Measurements from ENCODE around the gene DUSP10.

DUSP10 gene

GRCh38 chr1:221778535-221779142 is 36.8 kb upstream of the DUSP10 start:
- H3K79me2 ChIP-seq (ENCODE audit: control insufficient read depth, insufficient read depth, low read length, unreplicated experiment) = no peaks in the 10 kb centered on the region
- H2AFZ ChIP-seq (ENCODE audit: low read length, unreplicated experiment) = no peak overlapping the region
- no peaks in the 10 kb centered on the region for H3K4me1 ChIP-seq (ENCODE audit: control insufficient read depth, insufficient read depth, low read length, unreplicated experiment)
- no peaks in the 10 kb centered on the region for H3K36me3 ChIP-seq (ENCODE audit: insufficient read depth, low read length)
- H3K27ac ChIP-seq (ENCODE audit: low read depth, low read length) = no peak overlapping the region
- H3K4me3 ChIP-seq (ENCODE audit: low read depth, low read length) = no peak overlapping the region
- no peaks in the 10 kb centered on the region for H3K27me3 ChIP-seq (ENCODE audit: insufficient read depth, low read length)

- no peaks in the 10 kb centered on the region for H3K36me3 ChIP-seq (ENCODE audit: insufficient read depth, low read length)
- H2AFZ ChIP-seq (ENCODE audit: low read length, unreplicated experiment) = no peak overlapping the region
- no peaks in the 10 kb centered on the region for H3K27me3 ChIP-seq (ENCODE audit: insufficient read depth, low read length)
- no peaks in the 10 kb centered on the region for H3K79me2 ChIP-seq (ENCODE audit: control insufficient read depth, insufficient read depth, low read length, unreplicated experiment)
- no peak overlapping the region for H3K27ac ChIP-seq (ENCODE audit: low read depth, low read length)
- no peaks in the 10 kb centered on the region for H3K4me1 ChIP-seq (ENCODE audit: control insufficient read depth, insufficient read depth, low read length, unreplicated experiment)
- H3K4me3 ChIP-seq (ENCODE audit: low read depth, low read length) = no peak overlapping the region
Measured at GRCh38 chr1:221778125-221778524, 36.2 kb upstream of the DUSP10 start.

GRCh38 chr1:221777431-221778072 is 35.7 kb upstream of the DUSP10 start:
- Histone ChIP-seq H2AFZ (ENCODE audit: low read length, unreplicated experiment) (no peak overlapping the region), H3K79me2 (ENCODE audit: control insufficient read depth, insufficient read depth, low read length, unreplicated experiment) (no peaks in the 10 kb centered on the region), H3K27ac (ENCODE audit: low read depth, low read length) (no peak overlapping the region), H3K4me1 (ENCODE audit: control insufficient read depth, insufficient read depth, low read length, unreplicated experiment) (no peaks in the 10 kb centered on the region), H3K27me3 (ENCODE audit: insufficient read depth, low read length) (no peaks in the 10 kb centered on the region), H3K4me3 (ENCODE audit: low read depth, low read length) (no peak overlapping the region), H3K36me3 (ENCODE audit: insufficient read depth, low read length) (no peaks in the 10 kb centered on the region)

DNA sequence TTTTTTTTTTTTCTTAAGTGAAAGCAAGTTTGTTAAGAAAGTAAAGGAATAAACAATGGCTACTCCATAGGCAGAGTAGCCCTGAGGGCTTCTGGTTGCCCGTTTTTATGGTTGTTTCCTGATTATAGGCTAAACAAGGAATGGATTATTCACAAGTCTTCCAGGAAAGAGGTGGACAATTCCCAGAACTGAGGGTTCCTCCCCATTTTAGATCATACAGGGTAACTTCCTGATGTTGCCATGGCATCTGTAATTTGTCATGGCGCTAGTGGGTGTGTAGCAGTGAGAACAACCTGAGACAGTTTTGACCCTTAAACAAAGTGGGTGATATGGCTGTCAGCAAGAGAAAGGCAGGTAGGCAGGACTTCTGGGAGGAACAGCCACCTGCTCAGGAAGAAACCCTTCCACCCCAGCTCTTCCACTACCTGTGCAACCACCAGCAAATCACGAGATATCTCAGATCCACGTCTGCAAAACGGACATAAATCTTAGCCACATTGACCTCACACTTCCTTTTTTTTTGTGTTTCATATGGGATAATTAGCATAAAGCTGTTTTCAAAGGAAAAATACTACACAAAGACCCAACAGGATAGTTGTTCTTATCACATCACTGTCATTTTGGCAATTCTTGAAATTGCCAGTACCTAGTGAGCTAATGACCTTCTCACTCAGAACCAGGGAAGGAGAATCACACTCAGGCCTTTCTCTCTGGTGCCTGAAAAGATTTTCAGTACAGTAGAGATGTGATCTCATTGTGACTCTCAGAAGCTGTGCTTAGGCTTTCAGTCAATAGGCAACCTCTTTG is 34.8 kb upstream of the DUSP10 start:
- H2AFZ ChIP-seq (ENCODE audit: low read length, unreplicated experiment) = no peak overlapping the region
- peaks cover 7% of the 10 kb centered on the region for H3K4me1 ChIP-seq (ENCODE audit: control insufficient read depth, insufficient read depth, low read length, unreplicated experiment)
- no peaks in the 10 kb centered on the region for H3K79me2 ChIP-seq (ENCODE audit: control insufficient read depth, insufficient read depth, low read length, unreplicated experiment)
- H3K27ac ChIP-seq (ENCODE audit: low read depth, low read length) = no peak overlapping the region
- no peaks in the 10 kb centered on the region for H3K36me3 ChIP-seq (ENCODE audit: insufficient read depth, low read length)
- H3K27me3 ChIP-seq (ENCODE audit: insufficient read depth, low read length) = no peaks in the 10 kb centered on the region
- no peak overlapping the region for H3K4me3 ChIP-seq (ENCODE audit: low read depth, low read length)

- Histone ChIP-seq H3K27ac (ENCODE audit: low read depth, low read length) (no peak overlapping the region), H3K4me3 (ENCODE audit: low read depth, low read length) (no peak overlapping the region)
Measured at GRCh38 chr1:221775206-221775605, 33.3 kb upstream of the DUSP10 start.

GRCh38 chr1:221774054-221774842 is 32.4 kb upstream of the DUSP10 start:
- Histone ChIP-seq H3K4me1 (ENCODE audit: control insufficient read depth, insufficient read depth, low read length, unreplicated experiment) (peaks cover 8% of the 10 kb centered on the region), H3K79me2 (ENCODE audit: control insufficient read depth, insufficient read depth, low read length, unreplicated experiment) (no peaks in the 10 kb centered on the region), H3K27me3 (ENCODE audit: insufficient read depth, low read length) (no peaks in the 10 kb centered on the region), H2AFZ (ENCODE audit: low read length, unreplicated experiment) (peak overlapping the region; percentile 3), H3K27ac (ENCODE audit: low read depth, low read length) (no peak overlapping the region), H3K4me3 (ENCODE audit: low read depth, low read length) (no peak overlapping the region), H3K36me3 (ENCODE audit: insufficient read depth, low read length) (no peaks in the 10 kb centered on the region)

More at GRCh38 chr1:221775206-221775605, 33.3 kb upstream of the DUSP10 start:
- Histone ChIP-seq H3K79me2 (ENCODE audit: control insufficient read depth, insufficient read depth, low read length, unreplicated experiment) (no peaks in the 10 kb centered on the region), H3K27me3 (ENCODE audit: insufficient read depth, low read length) (no peaks in the 10 kb centered on the region), H3K36me3 (ENCODE audit: insufficient read depth, low read length) (no peaks in the 10 kb centered on the region), H3K4me1 (ENCODE audit: control insufficient read depth, insufficient read depth, low read length, unreplicated experiment) (peaks cover 8% of the 10 kb centered on the region), H2AFZ (ENCODE audit: low read length, unreplicated experiment) (no peak overlapping the region)

- H3K4me3 ChIP-seq (ENCODE audit: low read depth, low read length) = no peak overlapping the region
- H3K27ac ChIP-seq (ENCODE audit: low read depth, low read length) = no peak overlapping the region
- no peaks in the 10 kb centered on the region for H3K36me3 ChIP-seq (ENCODE audit: insufficient read depth, low read length)
- H3K27me3 ChIP-seq (ENCODE audit: insufficient read depth, low read length) = no peaks in the 10 kb centered on the region
- no peak overlapping the region for H2AFZ ChIP-seq (ENCODE audit: low read length, unreplicated experiment)
- H3K79me2 ChIP-seq (ENCODE audit: control insufficient read depth, insufficient read depth, low read length, unreplicated experiment) = no peaks in the 10 kb centered on the region
- peaks cover 8% of the 10 kb centered on the region for H3K4me1 ChIP-seq (ENCODE audit: control insufficient read depth, insufficient read depth, low read length, unreplicated experiment)
Measured at GRCh38 chr1:221773383-221773782, 31.5 kb upstream of the DUSP10 start.

DNA sequence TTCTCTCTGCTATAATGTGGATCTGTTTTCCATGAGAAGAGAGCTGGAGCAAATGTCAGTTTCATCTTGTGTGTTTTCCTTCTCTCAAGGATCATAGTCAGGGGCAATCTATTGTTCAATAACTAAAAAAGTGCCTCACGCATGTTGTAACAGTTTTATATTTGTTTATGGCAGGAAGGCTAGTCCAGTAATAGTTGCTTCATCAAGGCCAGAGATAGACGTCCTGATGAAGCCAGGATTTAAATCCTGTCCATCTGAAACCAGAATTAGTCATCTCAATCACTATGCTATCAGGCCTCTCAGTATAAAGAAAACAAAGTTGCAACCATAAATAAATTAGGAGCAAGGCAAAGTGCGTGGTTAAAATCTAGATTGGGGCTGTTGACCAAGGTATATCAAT is 30.2 kb upstream of the DUSP10 start:
- H2AFZ ChIP-seq (ENCODE audit: low read length, unreplicated experiment) = peak overlapping the region; percentile 29
- H3K27ac ChIP-seq (ENCODE audit: low read depth, low read length) = no peak overlapping the region
- H3K4me3 ChIP-seq (ENCODE audit: low read depth, low read length) = no peak overlapping the region
- peaks cover 8% of the 10 kb centered on the region for H3K4me1 ChIP-seq (ENCODE audit: control insufficient read depth, insufficient read depth, low read length, unreplicated experiment)
- H3K79me2 ChIP-seq (ENCODE audit: control insufficient read depth, insufficient read depth, low read length, unreplicated experiment) = no peaks in the 10 kb centered on the region
- H3K27me3 ChIP-seq (ENCODE audit: insufficient read depth, low read length) = no peaks in the 10 kb centered on the region
- no peaks in the 10 kb centered on the region for H3K36me3 ChIP-seq (ENCODE audit: insufficient read depth, low read length)

- no peaks in the 10 kb centered on the region for H3K79me2 ChIP-seq (ENCODE audit: control insufficient read depth, insufficient read depth, low read length, unreplicated experiment)
- H2AFZ ChIP-seq (ENCODE audit: low read length, unreplicated experiment) = peak overlapping the region; percentile 59
- no peaks in the 10 kb centered on the region for H3K27me3 ChIP-seq (ENCODE audit: insufficient read depth, low read length)
- no peak overlapping the region for H3K27ac ChIP-seq (ENCODE audit: low read depth, low read length)
- H3K4me3 ChIP-seq (ENCODE audit: low read depth, low read length) = no peak overlapping the region
- no peaks in the 10 kb centered on the region for H3K36me3 ChIP-seq (ENCODE audit: insufficient read depth, low read length)
- H3K4me1 ChIP-seq (ENCODE audit: control insufficient read depth, insufficient read depth, low read length, unreplicated experiment) = peaks cover 21% of the 10 kb centered on the region
Measured at GRCh38 chr1:221768444-221769066, 26.7 kb upstream of the DUSP10 start.

DNA sequence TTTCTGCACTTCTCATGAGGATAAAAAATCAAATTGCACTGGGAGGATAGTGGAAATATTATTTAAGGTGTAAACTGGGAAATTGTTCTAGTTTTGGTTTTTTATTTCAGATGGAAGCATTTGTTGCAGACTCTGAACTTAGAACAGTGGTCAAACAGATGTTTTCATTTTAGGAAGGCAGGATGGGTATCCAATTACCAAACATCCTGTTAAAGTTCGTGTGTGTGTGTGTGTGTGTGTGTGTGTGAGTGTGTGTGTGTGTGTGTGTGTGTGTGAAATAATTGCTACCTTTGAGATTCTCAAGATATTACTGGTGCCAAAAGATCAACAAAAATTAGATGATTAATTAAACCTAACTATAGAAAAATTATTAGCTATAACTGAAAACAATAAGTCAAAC is 24.3 kb upstream of the DUSP10 start:
- no peak overlapping the region for H3K27ac ChIP-seq (ENCODE audit: low read depth, low read length)
- peaks cover 13% of the 10 kb centered on the region for H3K4me1 ChIP-seq (ENCODE audit: control insufficient read depth, insufficient read depth, low read length, unreplicated experiment)
- no peaks in the 10 kb centered on the region for H3K27me3 ChIP-seq (ENCODE audit: insufficient read depth, low read length)
- no peaks in the 10 kb centered on the region for H3K79me2 ChIP-seq (ENCODE audit: control insufficient read depth, insufficient read depth, low read length, unreplicated experiment)
- H2AFZ ChIP-seq (ENCODE audit: low read length, unreplicated experiment) = no peak overlapping the region
- no peaks in the 10 kb centered on the region for H3K36me3 ChIP-seq (ENCODE audit: insufficient read depth, low read length)
- H3K4me3 ChIP-seq (ENCODE audit: low read depth, low read length) = no peak overlapping the region

Measured in ACC112 (cell line).